HG03469 (cell line): ENCODE measurements around the gene CSTPP1.
"Not testable (repeated sequence)": the region's sequence is repeated elsewhere in the genome, so short reads cannot be mapped to it uniquely, and the experiment has no call there.

Experiments
- ATAC-seq: cut with Tn5 transposase; IDR thresholded peaks from one replicate; pipeline ENCODE4 v1.9.1; 2021; ENCODE audit warnings: mild to moderate bottlenecking, moderate library complexity, moderate number of reproducible peaks; ENCODE audit not compliant: unreplicated experiment

CSTPP1 gene

GRCh38 chr11:47087801-47088200, 151.2 kb downstream of the CSTPP1 start:
- no peak for ATAC-seq

GRCh38 chr11:47093541-47093940, 157.0 kb downstream of the CSTPP1 start:
- no peak for ATAC-seq

GRCh38 chr11:47096871-47097270, 160.3 kb downstream of the CSTPP1 start:
- ATAC-seq = not testable (repeated sequence)

GRCh38 chr11:47098223-47098622, 161.7 kb downstream of the CSTPP1 start:
- not testable (repeated sequence) for ATAC-seq

- ATAC-seq = no peak
Observed at GRCh38 chr11:47099214-47099917, 162.8 kb downstream of the CSTPP1 start.

GRCh38 chr11:47099918-47100315, 163.4 kb downstream of the CSTPP1 start:
- no peak for ATAC-seq

- no peak for ATAC-seq
Observed at GRCh38 chr11:47101406-47101805, 164.8 kb downstream of the CSTPP1 start.

- ATAC-seq = no peak
Observed at GRCh38 chr11:47104261-47104950, 167.8 kb downstream of the CSTPP1 start.

- no peak for ATAC-seq
Observed at GRCh38 chr11:47105541-47105940, 169.0 kb downstream of the CSTPP1 start.

- ATAC-seq = no peak
Observed at GRCh38 chr11:47105974-47106373, 169.4 kb downstream of the CSTPP1 start.

GRCh38 chr11:47106798-47107411, 170.3 kb downstream of the CSTPP1 start:
- no peak for ATAC-seq

GRCh38 chr11:47107744-47108143, 171.2 kb downstream of the CSTPP1 start:
- ATAC-seq = no peak

- ATAC-seq = no peak
Observed at GRCh38 chr11:47108214-47108613, 171.7 kb downstream of the CSTPP1 start.

GRCh38 chr11:47109051-47109726, 172.6 kb downstream of the CSTPP1 start:
- no peak for ATAC-seq

GRCh38 chr11:47109727-47110246, 173.2 kb downstream of the CSTPP1 start:
- ATAC-seq = no peak

GRCh38 chr11:47111318-47111804, 174.8 kb downstream of the CSTPP1 start:
- peak; percentile 78 for ATAC-seq

- ATAC-seq = not testable (repeated sequence)
Observed at GRCh38 chr11:47112941-47113340, 176.4 kb downstream of the CSTPP1 start.

- not testable (repeated sequence) for ATAC-seq
Observed at GRCh38 chr11:47118958-47119688, 182.6 kb downstream of the CSTPP1 start.

GRCh38 chr11:47121056-47121455, 184.5 kb downstream of the CSTPP1 start:
- no peak for ATAC-seq

- no peak for ATAC-seq
Observed at GRCh38 chr11:47121731-47122130, 185.2 kb downstream of the CSTPP1 start.
